Lower leg skin (tissue), 4 donors: ENCODE measurements around the gene JCAD. TPM values are rescaled to one million over a fixed set of nuclear protein-coding genes. Genes with fewer than 3 reads are reported as not detected.

Experiments
- DNase-seq, 2 donors: peaks; one replicate each; pipeline ENCODE4 v3.0.0-alpha.2; 2019; ENCODE audit warnings: low spot score in 2 of 2
- H3K4me3 ChIP-seq: fragments of 200-600 bp; sonication (generic); 2 replicates; pipeline ENCODE4 v1.5.1; 2017; ENCODE audit warnings: mild to moderate bottlenecking, low read depth; ENCODE audit not compliant: poor library complexity, severe bottlenecking
- POLR2A ChIP-seq, 2 donors: fragments of 450-650 bp; IDR thresholded peaks; one replicate each; pipeline ENCODE4 v1.6.1; 2016 to 2017; ENCODE audit warnings: antibody characterized with exemption in 2 of 2, mild to moderate bottlenecking in 1 of 2, moderate library complexity in 1 of 2
- WGBS, 2 donors: methylation state at CpG; one replicate each; pipeline ENCODE4 v1.1.5; 2018; 5-methylcytosine and 5-hydroxymethylcytosine counted together
- intact Hi-C: fragments of 100-400 bp; cut with DNase I; formaldehyde crosslinking; loops from one replicate; pipeline ENCODE4 v1.15.0; 2023; ENCODE audit warnings: low total_unique reads
- total RNA-seq, 4 donors: library from RNA; depleted of rRNA; stranded (reverse); fragments of >200 nt; gene quantifications; one replicate each; pipeline ENCODE4 v1.1.0, GENCODE V29; 2016
- TF ChIP-seq, protein P1 (sequence below), 3 donors: fragments of 450-650 bp; IDR thresholded peaks; one replicate each; pipeline ENCODE4 v1.5.1; 2016; ENCODE audit warnings: antibody characterized with exemption in 3 of 3, mild to moderate bottlenecking in 3 of 3, moderate library complexity in 2 of 3

JCAD gene
- total RNA-seq, 4 donors from 2014 or later = 3.8 to 14.7 (median 4.8) TPM

DNA sequence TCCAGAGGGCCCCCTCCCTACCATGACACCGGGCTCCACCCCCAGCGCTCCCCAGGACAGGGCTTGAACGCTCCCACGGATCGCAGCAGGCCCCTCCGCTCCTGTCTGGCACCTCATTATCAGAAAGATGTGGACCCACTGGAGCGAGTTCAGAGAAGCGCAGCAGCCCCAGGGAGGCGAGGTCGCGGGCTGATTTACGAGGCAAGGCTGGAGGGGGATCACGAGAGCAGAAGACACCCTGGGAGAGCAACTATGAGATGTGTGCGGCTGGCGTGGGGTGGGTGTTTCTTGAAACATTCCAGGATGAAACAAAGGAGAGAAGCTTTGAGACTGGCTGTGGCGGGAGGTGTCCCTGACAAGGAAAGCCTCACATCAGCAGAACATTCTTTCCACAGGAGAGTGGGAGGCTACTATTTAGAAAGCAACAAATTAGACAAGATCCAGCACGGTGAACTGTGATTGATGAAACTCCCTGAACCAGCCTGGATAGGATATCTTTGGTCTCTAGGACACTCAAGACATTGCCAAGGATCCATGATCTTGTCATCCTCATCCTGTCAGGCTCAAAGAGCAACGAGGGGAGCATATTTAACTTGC is 66.0 kb downstream of the JCAD start:
- DNase-seq = no peak
- 41 to 77% methylated on average over 16 to 18 of the region's 18 CpGs for WGBS, 2 donors

DNA sequence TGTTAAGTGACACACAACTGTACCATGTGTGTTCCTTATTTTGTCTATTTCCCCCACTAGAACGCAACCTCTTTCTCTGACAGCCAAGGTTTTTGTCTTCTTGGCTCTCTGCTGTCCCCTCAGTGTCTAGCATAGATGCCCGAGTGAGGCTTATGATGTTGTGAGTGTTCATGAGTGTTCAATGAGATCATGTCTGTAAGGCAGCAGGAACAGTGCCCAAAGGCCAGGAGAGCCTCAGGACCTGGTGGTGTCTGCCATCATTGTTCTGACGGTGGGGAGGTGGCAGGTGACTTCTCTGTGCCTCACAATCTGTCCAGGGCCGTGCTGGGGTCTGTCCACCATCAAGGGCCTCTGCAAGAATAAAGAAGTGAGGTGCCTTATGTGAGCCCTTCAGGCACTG is 66.5 kb downstream of the JCAD start:
- H3K4me3 ChIP-seq = no peak overlapping the region
- intact Hi-C loops = no loop called here
- 72 to 92% methylated on average over 4 of the region's 4 CpGs for WGBS, 2 donors
- DNase-seq = no peak
- TF ChIP-seq, protein P1, sequence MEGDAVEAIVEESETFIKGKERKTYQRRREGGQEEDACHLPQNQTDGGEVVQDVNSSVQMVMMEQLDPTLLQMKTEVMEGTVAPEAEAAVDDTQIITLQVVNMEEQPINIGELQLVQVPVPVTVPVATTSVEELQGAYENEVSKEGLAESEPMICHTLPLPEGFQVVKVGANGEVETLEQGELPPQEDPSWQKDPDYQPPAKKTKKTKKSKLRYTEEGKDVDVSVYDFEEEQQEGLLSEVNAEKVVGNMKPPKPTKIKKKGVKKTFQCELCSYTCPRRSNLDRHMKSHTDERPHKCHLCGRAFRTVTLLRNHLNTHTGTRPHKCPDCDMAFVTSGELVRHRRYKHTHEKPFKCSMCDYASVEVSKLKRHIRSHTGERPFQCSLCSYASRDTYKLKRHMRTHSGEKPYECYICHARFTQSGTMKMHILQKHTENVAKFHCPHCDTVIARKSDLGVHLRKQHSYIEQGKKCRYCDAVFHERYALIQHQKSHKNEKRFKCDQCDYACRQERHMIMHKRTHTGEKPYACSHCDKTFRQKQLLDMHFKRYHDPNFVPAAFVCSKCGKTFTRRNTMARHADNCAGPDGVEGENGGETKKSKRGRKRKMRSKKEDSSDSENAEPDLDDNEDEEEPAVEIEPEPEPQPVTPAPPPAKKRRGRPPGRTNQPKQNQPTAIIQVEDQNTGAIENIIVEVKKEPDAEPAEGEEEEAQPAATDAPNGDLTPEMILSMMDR (IDR thresholded peaks at IDR 0.05) = no peak
- TF ChIP-seq POLR2A (IDR thresholded peaks at IDR 0.05) = no peak

More for the DNA sequence above, 66.0 kb downstream of the JCAD start:
- intact Hi-C loops = no loop called here
- TF ChIP-seq, protein P1 (IDR thresholded peaks at IDR 0.05) = no peak
- no peak for TF ChIP-seq POLR2A (IDR thresholded peaks at IDR 0.05)
- H3K4me3 ChIP-seq = no peak overlapping the region

DNA sequence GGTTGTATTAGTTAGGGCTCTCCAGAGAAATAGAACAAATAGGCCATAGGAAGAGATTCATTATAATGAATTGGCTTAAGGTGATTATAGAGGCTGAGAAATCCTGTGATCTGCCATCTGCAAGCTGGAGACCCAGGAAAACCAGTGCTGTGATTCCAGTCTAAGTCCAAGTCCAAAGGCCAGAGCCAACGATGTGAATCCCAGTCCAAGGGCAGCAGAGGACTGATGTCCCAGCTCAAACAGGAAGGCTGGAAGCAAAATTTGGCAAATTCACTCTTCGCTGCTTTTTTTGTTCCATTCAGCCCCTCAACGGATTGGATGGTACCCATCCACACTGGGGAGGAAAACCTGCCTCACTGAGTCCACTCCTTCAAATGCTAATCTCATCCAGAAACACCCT is 68.0 kb downstream of the JCAD start:
- DNase-seq = no peak
- intact Hi-C loops = no loop called here
- H3K4me3 ChIP-seq = no peak overlapping the region
- WGBS, 2 donors = 87 to 92% methylated on average over 3 of the region's 3 CpGs
- TF ChIP-seq, protein P1 (IDR thresholded peaks at IDR 0.05) = no peak

DNA sequence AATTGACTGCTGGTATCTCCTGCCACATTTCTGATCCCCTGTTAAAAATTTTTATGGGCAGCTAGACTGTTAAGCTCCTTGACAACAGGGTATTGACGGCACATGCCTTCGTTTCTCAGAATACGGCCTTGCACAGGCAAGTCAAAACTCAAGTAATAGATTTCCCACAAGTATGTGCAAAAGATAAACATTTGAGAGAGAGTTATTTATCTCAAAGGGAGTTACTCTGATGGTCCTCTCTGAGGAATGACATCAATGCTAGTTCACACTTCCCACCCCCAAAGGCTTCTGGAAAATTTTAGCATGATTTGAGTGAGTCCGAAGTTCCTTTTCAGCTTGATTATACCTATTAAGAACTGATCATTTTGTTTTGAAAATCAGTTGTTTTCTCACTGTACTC is 71.9 kb downstream of the JCAD start:
- no peak for TF ChIP-seq POLR2A (IDR thresholded peaks at IDR 0.05)
- TF ChIP-seq, protein P1 (IDR thresholded peaks at IDR 0.05) = no peak
- no peak overlapping the region for H3K4me3 ChIP-seq
- 77 to 79% methylated on average over 4 of the region's 4 CpGs for WGBS, 2 donors
- no peak for DNase-seq
- intact Hi-C loops = no loop called here

DNA sequence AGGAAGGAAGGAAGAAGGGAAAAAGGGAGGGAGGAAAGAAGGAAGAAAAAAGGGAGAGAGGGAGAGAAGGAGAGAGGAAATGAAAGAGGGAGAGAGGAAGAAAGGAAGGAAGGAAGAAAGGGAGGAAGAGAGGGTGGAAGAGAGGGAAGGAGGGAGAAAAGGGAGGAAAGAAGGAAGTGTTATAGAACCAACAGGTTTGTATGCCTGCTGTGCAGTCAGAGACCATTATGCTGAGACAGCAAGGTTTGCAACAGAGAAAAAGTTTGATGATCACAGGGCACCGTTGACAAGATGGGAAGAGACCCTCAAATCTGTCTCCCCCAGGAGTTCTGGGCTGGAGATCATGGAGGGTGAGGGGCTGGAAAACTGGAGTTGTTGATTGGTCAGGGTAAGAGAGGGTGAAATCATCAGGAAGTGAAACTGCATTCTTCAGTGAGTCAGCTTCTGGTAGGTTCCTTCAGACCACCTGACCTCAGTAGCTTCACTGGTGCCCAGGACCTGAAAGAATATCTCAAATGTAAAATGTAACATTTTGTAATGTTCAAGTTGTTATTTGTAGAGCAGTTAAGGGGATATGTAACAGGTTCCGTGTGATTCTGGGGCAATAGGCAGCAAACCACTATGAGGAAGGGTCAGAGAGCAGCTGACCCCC is 76.3 kb downstream of the JCAD start:
- intact Hi-C loops = no loop called here
- DNase-seq = no peak
- WGBS, 2 donors = 95 to 98% methylated on average over 2 of the region's 2 CpGs
- no peak overlapping the region for H3K4me3 ChIP-seq
- no peak for TF ChIP-seq POLR2A (IDR thresholded peaks at IDR 0.05)
- TF ChIP-seq, protein P1 (IDR thresholded peaks at IDR 0.05) = no peak

DNA sequence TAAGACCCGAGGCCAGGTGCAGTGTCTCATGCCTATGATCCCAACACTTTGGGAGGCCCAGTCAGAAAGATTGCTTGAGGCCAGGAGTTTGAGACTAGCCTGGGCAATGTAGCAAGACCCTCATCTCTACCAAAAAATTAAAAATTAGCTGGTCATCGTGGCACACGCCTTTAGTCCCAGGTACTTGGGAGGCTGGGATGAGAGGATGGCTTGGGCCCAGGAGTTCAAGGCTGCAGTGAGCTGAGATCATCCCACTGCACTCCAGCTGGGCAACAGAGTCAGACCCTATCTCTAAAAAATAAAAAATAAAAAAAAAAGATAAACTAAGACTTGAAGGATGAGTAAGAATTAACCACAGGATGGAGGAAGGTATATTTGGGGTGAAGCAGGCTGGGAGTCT is 77.9 kb downstream of the JCAD start:
- DNase-seq = no peak
- TF ChIP-seq, protein P1 (IDR thresholded peaks at IDR 0.05) = no peak
- TF ChIP-seq POLR2A (IDR thresholded peaks at IDR 0.05) = no peak
- intact Hi-C loops = no loop called here
- no peak overlapping the region for H3K4me3 ChIP-seq
- WGBS, 2 donors = 88 to 98% methylated on average over 3 of the region's 3 CpGs
